Measurements from ENCODE around the gene PKP3. TPM values are rescaled to one million over a fixed set of nuclear protein-coding genes. Genes with fewer than 3 reads are reported as not detected.

The PKP3 gene
- total RNA-seq, 4 donors from 2014 or later: 612 to 880 (median 754) TPM

GRCh38 chr11:452203-452744, 58.3 kb downstream of the PKP3 start:
- intact Hi-C loops (cut with DNase I; ENCODE audit: low total_unique reads): no loop called here
- 84 to 93% methylated on average over 11 to 12 of the region's 12 CpGs for WGBS, 2 donors
- no peak for DNase-seq (ENCODE audit: low spot score in 2 of 2)
- no peak overlapping the region for H3K4me3 ChIP-seq (ENCODE audit: low read depth, poor library complexity, severe bottlenecking)
- TF ChIP-seq CTCF (IDR thresholded peaks at IDR 0.05): no peak
- TF ChIP-seq POLR2A (IDR thresholded peaks at IDR 0.05): no peak

- no peak overlapping the region for H3K4me3 ChIP-seq (ENCODE audit: low read depth, poor library complexity, severe bottlenecking)
- DNase-seq (ENCODE audit: low spot score in 2 of 2): no peak
- intact Hi-C loops (cut with DNase I; ENCODE audit: low total_unique reads): no loop called here
- 86 to 91% methylated on average over 19 of the region's 19 CpGs for WGBS, 2 donors
- TF ChIP-seq CTCF (IDR thresholded peaks at IDR 0.05) (no peak), POLR2A (IDR thresholded peaks at IDR 0.05) (no peak)
Observed at GRCh38 chr11:452916-453527, 59.0 kb downstream of the PKP3 start.

GRCh38 chr11:453564-453963, 59.6 kb downstream of the PKP3 start:
- intact Hi-C loops (cut with DNase I; ENCODE audit: low total_unique reads): no loop called here
- 92 to 94% methylated on average over 12 to 13 of the region's 13 CpGs for WGBS, 2 donors
- H3K4me3 ChIP-seq (ENCODE audit: low read depth, poor library complexity, severe bottlenecking): no peak overlapping the region
- TF ChIP-seq CTCF (IDR thresholded peaks at IDR 0.05) (no peak), POLR2A (IDR thresholded peaks at IDR 0.05) (no peak)
- no peak for DNase-seq (ENCODE audit: low spot score in 2 of 2)

GRCh38 chr11:454043-454442, 60.0 kb downstream of the PKP3 start:
- intact Hi-C loops (cut with DNase I; ENCODE audit: low total_unique reads): no loop called here
- no peak for DNase-seq (ENCODE audit: low spot score in 2 of 2)
- TF ChIP-seq CTCF (IDR thresholded peaks at IDR 0.05) (no peak), POLR2A (IDR thresholded peaks at IDR 0.05) (no peak)
- 90 to 92% methylated on average over 9 of the region's 9 CpGs for WGBS, 2 donors
- no peak overlapping the region for H3K4me3 ChIP-seq (ENCODE audit: low read depth, poor library complexity, severe bottlenecking)

Other genes with a start within 250 kb of the PKP3 start
- gene SCGB1C1, start 201.1 kb upstream of the PKP3 start, total RNA-seq: not detected
- 10 to 100 TPM; 25.5 to 33.3 (median 31.6) TPM for gene BET1L, start 186.8 kb upstream of the PKP3 start, total RNA-seq
- gene RIC8A, start 186.5 kb upstream of the PKP3 start, total RNA-seq: 10 to 100 TPM; 58.0 to 91.2 (median 66.9) TPM
- 10 to 100 TPM; 12.6 to 18.4 (median 14.2) TPM for gene SIRT3, start 157.9 kb upstream of the PKP3 start, total RNA-seq
- gene PSMD13, start 157.2 kb upstream of the PKP3 start, total RNA-seq: 100 to 1,000 TPM in 1 of 4 donors, 10 to 100 TPM in 3; 65.1 to 115 (median 90.8) TPM
- gene NLRP6, start 115.8 kb upstream of the PKP3 start, total RNA-seq: under 1 TPM in 3 of 4 donors, not detected in 1; 0.25 to 0.32 (median 0.27) TPM
- gene PGGHG, start 105.1 kb upstream of the PKP3 start, total RNA-seq: 1 to 10 TPM; 4.0 to 7.7 (median 6.9) TPM
- not detected for gene IFITM5, start 94.7 kb upstream of the PKP3 start, total RNA-seq
- gene IFITM2, start 86.4 kb upstream of the PKP3 start, total RNA-seq: 10 to 100 TPM; 22.2 to 99.4 (median 52.9) TPM
- 100 to 1,000 TPM in 1 of 4 donors, 10 to 100 TPM in 3; 44.2 to 114 (median 65.4) TPM for gene IFITM1, start 80.2 kb upstream of the PKP3 start, total RNA-seq
- 100 to 1,000 TPM in 1 of 4 donors, 10 to 100 TPM in 3; 39.6 to 124 (median 84.2) TPM for gene IFITM3, start 73.3 kb upstream of the PKP3 start, total RNA-seq
- 10 to 100 TPM in 1 of 4 donors, 1 to 10 TPM in 3; 1.8 to 20.0 (median 5.0) TPM for gene B4GALNT4, start 24.7 kb upstream of the PKP3 start, total RNA-seq
- gene SIGIRR, start 20.8 kb downstream of the PKP3 start, total RNA-seq: 10 to 100 TPM; 15.1 to 23.2 (median 19.0) TPM
- gene ANO9, start 47.8 kb downstream of the PKP3 start, total RNA-seq: 100 to 1,000 TPM in 2 of 4 donors, 10 to 100 TPM in 2; 55.7 to 116 (median 92.1) TPM
- 100 to 1,000 TPM in 1 of 4 donors, 10 to 100 TPM in 3; 35.0 to 108 (median 38.7) TPM for gene PTDSS2, start 56.1 kb downstream of the PKP3 start, total RNA-seq
- gene RNH1, start 113.0 kb downstream of the PKP3 start, total RNA-seq: 100 to 1,000 TPM; 419 to 465 (median 446) TPM
- gene HRAS, start 141.4 kb downstream of the PKP3 start, total RNA-seq: 100 to 1,000 TPM in 3 of 4 donors, 10 to 100 TPM in 1; 98.5 to 196 (median 117) TPM
- gene LRRC56, start 143.3 kb downstream of the PKP3 start, total RNA-seq: 1 to 10 TPM; 1.5 to 2.7 (median 1.8) TPM
- 10 to 100 TPM in 2 of 4 donors, 1 to 10 TPM in 2; 7.6 to 20.4 (median 11.2) TPM for gene LMNTD2, start 166.5 kb downstream of the PKP3 start, total RNA-seq
- 100 to 1,000 TPM in 3 of 4 donors, 10 to 100 TPM in 1; 99.7 to 174 (median 139) TPM for gene RASSF7, start 166.8 kb downstream of the PKP3 start, total RNA-seq
- gene PHRF1, start 182.3 kb downstream of the PKP3 start, total RNA-seq: 10 to 100 TPM; 30.0 to 55.2 (median 31.5) TPM
- 10 to 100 TPM; 33.7 to 40.9 (median 36.6) TPM for gene IRF7, start 221.7 kb downstream of the PKP3 start, total RNA-seq
- gene CDHR5, start 230.7 kb downstream of the PKP3 start, total RNA-seq: not detected
- gene SCT, start 233.0 kb downstream of the PKP3 start, total RNA-seq: not detected
- 1 to 10 TPM in 1 of 4 donors, under 1 TPM in 1, not detected in 2; 0.23 to 2.0 TPM for gene DRD4, start 243.1 kb downstream of the PKP3 start, total RNA-seq

Data from lower leg skin (tissue), 4 donors.